OCI-LY3 (cell line): ENCODE data around the gene PXDC1.

Experiments
- CTCF ChIP-seq: fragments of 200-600, 300-600 bp; sonication (generic); IDR thresholded peaks from 2 replicates; pipeline ENCODE4 v1.5.1; 2014; ENCODE audit warnings: antibody characterized with exemption, low read length, low read depth
- EZH2phosphoT487 ChIP-seq: fragments of 200-600 bp; shearing (Covaris generic); IDR thresholded peaks from 2 replicates; pipeline ENCODE4 v1.6.1; 2018; ENCODE audit warnings: antibody characterized with exemption, mixed run types, low read depth

DNA sequence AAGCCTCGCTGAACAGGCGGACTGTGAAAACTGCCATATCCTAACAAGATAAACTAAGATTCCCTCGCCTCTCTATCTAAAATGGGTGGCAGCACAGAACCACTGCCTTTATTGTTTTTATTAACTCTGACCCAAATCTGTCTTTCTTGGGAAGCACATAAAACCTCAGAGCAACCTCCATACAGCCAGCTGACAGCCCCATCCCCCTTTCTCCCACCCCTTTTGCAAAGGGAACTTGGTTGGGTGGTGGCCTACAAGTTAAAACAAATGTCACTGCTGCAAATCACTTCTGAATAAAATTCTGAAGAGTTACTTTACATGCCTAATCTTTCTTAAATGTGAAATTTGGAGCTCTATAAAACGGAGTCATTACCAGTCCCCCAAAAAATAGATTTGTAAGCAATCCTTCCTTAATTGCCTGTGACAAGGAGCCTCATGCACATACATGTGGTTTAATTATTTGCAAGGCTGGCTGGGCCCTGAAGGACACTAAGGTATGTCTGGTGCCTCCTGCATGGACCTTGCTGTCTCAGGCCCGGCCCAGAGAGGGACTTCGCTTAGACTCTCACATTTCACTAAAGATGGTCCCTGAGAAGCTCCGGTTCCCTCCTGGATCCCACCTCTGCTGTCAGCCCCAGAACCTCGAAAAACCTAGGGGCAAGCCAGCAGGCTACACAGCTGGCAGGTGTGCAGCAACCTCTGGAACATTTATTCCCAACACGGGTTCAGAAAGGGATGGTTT, 21.7 kb downstream of the PXDC1 start:
- no peak for TF ChIP-seq CTCF
- no peak for TF ChIP-seq EZH2phosphoT487
